H9 (cell line): ENCODE results near the gene THOC2. TPM values are rescaled to one million over a fixed set of nuclear protein-coding genes. Genes with fewer than 3 reads are reported as not detected.

Experiments
- DNase-seq: peaks from one replicate; pipeline ENCODE4 v3.0.0-alpha.2; 2017
- H2AFZ ChIP-seq: one replicate; pipeline ENCODE4 v1.6.1; 2013; ENCODE audit warnings: mild to moderate bottlenecking, low read length, control low read depth, moderate library complexity
- H2AK5ac ChIP-seq: 2 replicates; pipeline ENCODE4 v1.6.1; 2013; ENCODE audit warnings: low read length, control low read depth, mixed read lengths; ENCODE audit not compliant: insufficient read length
- H2BK120ac ChIP-seq: one replicate; pipeline ENCODE4 v1.6.1; 2013; ENCODE audit warnings: low read depth, mild to moderate bottlenecking, low read length, control low read depth, inconsistent platforms; ENCODE audit not compliant: poor library complexity, severe bottlenecking
- H2BK12ac ChIP-seq: 2 replicates; pipeline ENCODE4 v1.6.1; 2013; ENCODE audit warnings: low read length, control low read depth, mixed read lengths, low read depth; ENCODE audit not compliant: insufficient read length
- H2BK15ac ChIP-seq: 2 replicates; pipeline ENCODE4 v1.6.1; 2013; ENCODE audit warnings: low read depth, low read length, control low read depth
- H2BK20ac ChIP-seq: one replicate; pipeline ENCODE4 v1.6.1; 2013; ENCODE audit warnings: low read depth, mild to moderate bottlenecking, low read length, control low read depth, inconsistent platforms; ENCODE audit not compliant: poor library complexity, severe bottlenecking
- H2BK5ac ChIP-seq: 2 replicates; pipeline ENCODE4 v1.6.1; 2013; ENCODE audit warnings: low read length, control low read depth, mixed read lengths; ENCODE audit not compliant: insufficient read length
- H3K14ac ChIP-seq: 2 replicates; pipeline ENCODE4 v1.6.1; 2013; ENCODE audit warnings: low read length, control low read depth; ENCODE audit not compliant: insufficient read depth
- H3K18ac ChIP-seq: 2 replicates; pipeline ENCODE4 v1.6.1; 2013; ENCODE audit warnings: low read depth, mild to moderate bottlenecking, mixed read lengths, low read length, control low read depth; ENCODE audit not compliant: insufficient read length
- H3K23ac ChIP-seq: 2 replicates; pipeline ENCODE4 v1.6.1; 2013; ENCODE audit warnings: low read length, control low read depth, mixed read lengths, low read depth; ENCODE audit not compliant: insufficient read length
- H3K23me2 ChIP-seq: 2 replicates; pipeline ENCODE4 v1.6.1; 2013; ENCODE audit warnings: low read depth, mild to moderate bottlenecking, mixed read lengths, low read length, control low read depth; ENCODE audit not compliant: insufficient read length, poor library complexity, severe bottlenecking
- H3K27ac ChIP-seq: 2 replicates; pipeline ENCODE4 v1.5.1; 2013; ENCODE audit warnings: low read length, control low read depth, mixed read lengths, low read depth; ENCODE audit not compliant: insufficient read length
- H3K27me3 ChIP-seq: 2 replicates; pipeline ENCODE4 v1.6.1; 2013; ENCODE audit warnings: low read length, control low read depth, inconsistent platforms; ENCODE audit not compliant: insufficient read depth
- H3K4ac ChIP-seq: 2 replicates; pipeline ENCODE4 v1.6.1; 2013; ENCODE audit warnings: low read depth, mild to moderate bottlenecking, control low read depth, inconsistent platforms, low read length, moderate library complexity
- H3K4me1 ChIP-seq: 2 replicates; pipeline ENCODE4 v1.6.1; 2013; ENCODE audit warnings: low read length, control low read depth, inconsistent platforms; ENCODE audit not compliant: insufficient read depth
- H3K4me2 ChIP-seq: 2 replicates; pipeline ENCODE4 v1.6.1; 2013; ENCODE audit warnings: low read length, control low read depth, mixed read lengths; ENCODE audit not compliant: insufficient read length, insufficient read depth
- H3K56ac ChIP-seq: 2 replicates; pipeline ENCODE4 v1.6.1; 2013; ENCODE audit warnings: low read depth, mild to moderate bottlenecking, mixed read lengths, low read length, control low read depth; ENCODE audit not compliant: insufficient read length
- H3K79me1 ChIP-seq: 2 replicates; pipeline ENCODE4 v1.6.1; 2013; ENCODE audit warnings: low read depth, mild to moderate bottlenecking, moderate library complexity, low read length, control low read depth, inconsistent platforms; ENCODE audit not compliant: insufficient read depth, poor library complexity, severe bottlenecking
- H3K79me2 ChIP-seq: 2 replicates; pipeline ENCODE4 v1.6.1; 2013; ENCODE audit warnings: low read length, control low read depth, inconsistent platforms; ENCODE audit not compliant: insufficient read depth
- H3K9ac ChIP-seq: 2 replicates; pipeline ENCODE4 v1.6.1; 2013; ENCODE audit warnings: low read length, control low read depth, mixed read lengths; ENCODE audit not compliant: insufficient read length; ENCODE audit errors: extremely low read depth
- H3K9me3 ChIP-seq: one replicate; pipeline ENCODE4 v1.6.1; 2013; ENCODE audit warnings: low read depth, low read length, inconsistent platforms; ENCODE audit not compliant: control insufficient read depth
- H3T11ph ChIP-seq: one replicate; pipeline ENCODE4 v1.6.1; 2013; ENCODE audit warnings: mild to moderate bottlenecking, low read length, control low read depth, inconsistent platforms
- H4K20me1 ChIP-seq: one replicate; pipeline ENCODE4 v1.6.1; 2013; ENCODE audit not compliant: control insufficient read depth, insufficient read length, insufficient read depth
- H4K5ac ChIP-seq: 2 replicates; pipeline ENCODE4 v1.6.1; 2013; ENCODE audit warnings: low read depth, mild to moderate bottlenecking, mixed read lengths, low read length, control low read depth; ENCODE audit not compliant: insufficient read length
- H4K8ac ChIP-seq: replicated peaks from 2 replicates; pipeline ENCODE4 v1.6.1; 2013; ENCODE audit warnings: low read length, control low read depth, mixed read lengths, low read depth; ENCODE audit not compliant: insufficient read length
- H4K91ac ChIP-seq: 2 replicates; pipeline ENCODE4 v1.6.1; 2013; ENCODE audit warnings: low read depth, mild to moderate bottlenecking, moderate library complexity, mixed read lengths, low read length, control low read depth; ENCODE audit not compliant: insufficient read length
- H3K27ac Mint-ChIP-seq, 3 experiments: 2 replicates in 2 of 3; 3 replicates in 1 of 3; pipeline ENCODE4 v1.8.0; 2020 to 2021; ENCODE audit warnings: mixed read lengths in 3 of 3, mild to moderate bottlenecking in 1 of 3, moderate library complexity in 1 of 3
- H3K27me3 Mint-ChIP-seq: 2 replicates; pipeline ENCODE4 v1.8.0; 2021; ENCODE audit warnings: low read depth, mild to moderate bottlenecking, moderate library complexity, mixed read lengths
- H3K36me3 Mint-ChIP-seq, 3 experiments: 2 replicates in 2 of 3; 3 replicates in 1 of 3; pipeline ENCODE4 v1.8.0; 2020 to 2021; ENCODE audit warnings: low read depth in 3 of 3, mixed read lengths in 3 of 3; ENCODE audit not compliant: insufficient read depth in 1 of 3
- H3K4me1 Mint-ChIP-seq, 2 experiments: 2 replicates each; pipeline ENCODE4 v1.8.0; 2020; ENCODE audit warnings: mixed read lengths in 2 of 2
- H3K4me3 Mint-ChIP-seq, 2 experiments: 2 replicates in 1 of 2; 3 replicates in 1 of 2; pipeline ENCODE4 v1.8.0; 2020 to 2021; ENCODE audit warnings: mild to moderate bottlenecking in 2 of 2, mixed read lengths in 2 of 2, moderate library complexity in 1 of 2
- H3K9me3 Mint-ChIP-seq, 2 experiments: 2 replicates in 1 of 2; 3 replicates in 1 of 2; pipeline ENCODE4 v1.8.0; 2020; ENCODE audit warnings: mild to moderate bottlenecking in 2 of 2, mixed read lengths in 2 of 2, moderate library complexity in 1 of 2
- CTCF ChIP-seq: fragments of 200-600 bp; sonication (generic); conservative IDR thresholded peaks from 3 replicates; pipeline ENCODE4 v1.8.0; 2021; ENCODE audit warnings: antibody characterized with exemption, mild to moderate bottlenecking
- WGBS: extraction: QIAGEN DNeasy Blood & Tissue Kit; methylation state at CpG from one replicate; pipeline ENCODE4 v1.1.7; 2013; ENCODE audit warnings: missing lambda C conversion rate, low lambda C conversion rate, mixed read lengths; ENCODE audit not compliant: insufficient read length; ENCODE audit errors: extremely low coverage; 5-methylcytosine and 5-hydroxymethylcytosine counted together
- total RNA-seq: library from RNA; stranded (reverse); gene quantifications from 2 replicates; pipeline ENCODE4 v1.2.1, GENCODE V29; 2021

Gene THOC2
- total RNA-seq, 1 experiment from 2014 or later = 72.1 TPM

DNA sequence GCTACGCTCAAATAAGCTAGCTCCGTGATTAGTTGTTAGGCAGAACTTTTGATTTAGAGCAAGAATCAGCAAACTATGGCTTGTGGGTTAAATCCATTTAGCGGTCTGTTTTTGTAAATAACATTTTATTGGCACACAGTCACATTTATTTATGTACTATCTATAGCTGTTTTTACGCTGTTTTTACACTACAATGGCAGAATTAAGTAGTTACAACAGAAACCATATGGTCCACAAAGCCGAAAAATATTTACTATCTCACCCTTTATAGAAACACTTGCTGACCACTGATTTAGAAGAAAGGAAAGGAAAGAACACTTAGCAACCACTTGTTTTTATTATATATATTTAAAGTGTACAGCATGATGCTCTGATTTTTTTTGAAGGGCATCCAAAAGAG, 41.1 kb downstream of the THOC2 start:
- H3K18ac ChIP-seq = no peak overlapping the region
- H3K9me3 Mint-ChIP-seq = peaks cover 0 to 51% of the 10 kb centered on the region in 2 experiments; a peak in 3 of 5 replicates

More for the DNA sequence above, 41.1 kb downstream of the THOC2 start:
- Mint-ChIP-seq H3K4me1 (no peaks in the 10 kb centered on the region), H3K27ac (no peak overlapping the region), H3K27me3 (no peaks in the 10 kb centered on the region), H3K4me3 (no peak overlapping the region), H3K36me3 (peaks cover 0 to 21% (median 18%) of the 10 kb centered on the region in 3 experiments; a peak in 5 of 7 replicates)
- Histone ChIP-seq H3T11ph (no peak overlapping the region), H2BK120ac (no peak overlapping the region), H2BK12ac (no peak overlapping the region), H3K4me1 (no peaks in the 10 kb centered on the region), H4K8ac (no peak overlapping the region), H3K4ac (no peak overlapping the region), H2BK15ac (no peak overlapping the region), H4K5ac (no peak overlapping the region), H3K4me2 (no peak overlapping the region), H3K56ac (no peak overlapping the region), H2BK20ac (no peak overlapping the region), H3K79me1 (no peaks in the 10 kb centered on the region), H4K91ac (no peak overlapping the region), H2BK5ac (no peak overlapping the region), H3K9ac (no peak overlapping the region), H3K14ac (no peak overlapping the region), H3K79me2 (no peaks in the 10 kb centered on the region), H3K27ac (no peak overlapping the region), H4K20me1 (no peaks in the 10 kb centered on the region), H3K23ac (no peak overlapping the region), H2AFZ (no peak overlapping the region), H3K27me3 (no peaks in the 10 kb centered on the region), H3K9me3 (no peaks in the 10 kb centered on the region), H3K23me2 (no peaks in the 10 kb centered on the region), H2AK5ac (no peak overlapping the region)
- WGBS = no CpG with 5 or more reads among the region's 5 CpGs
- TF ChIP-seq CTCF = no peak
- DNase-seq = no peak
